RWPE1 (cell line): Measurements from ENCODE around the gene HS6ST1.

Experiments
- CTCF ChIA-PET: fragments of 350-600 bp; sonication (Branson Sonifier 250); formaldehyde crosslinking; extraction: SDS; loops from one replicate; lab custom pipeline; 2021; lab: Yijun Ruan, JAX
- POLR2A ChIA-PET: fragments of 400-600 bp; formaldehyde crosslinking; extraction: SDS; loops from one replicate; lab custom pipeline; 2020; ENCODE audit warnings: antibody characterized with exemption; ENCODE audit not compliant: low non-redundant PET; lab: Yijun Ruan, JAX
- DNase-seq: peaks from one replicate; pipeline ENCODE4 v3.0.0; 2012; ENCODE audit warnings: low spot score
- H3K27ac ChIP-seq: fragments of 450-650 bp; 2 replicates; pipeline ENCODE4 v1.5.1; 2017
- TF ChIP-seq, protein P1 (sequence below): fragments of 450-650 bp; conservative IDR thresholded peaks from 2 replicates; pipeline ENCODE4 v1.5.1; 2017; ENCODE audit warnings: low read depth, mild to moderate bottlenecking

Gene HS6ST1

GRCh38 chr2:128304330-128304714 is 14.3 kb downstream of the HS6ST1 start:
- no peak for DNase-seq
- ChIA-PET POLR2A (no interaction called here), CTCF (interaction anchor here (0.6 to 1.0 kb wide), 2 partner anchors 8 to 119 kb away, joined by 3 to 4 read pairs; no protein-coding TSS in a partner anchor)
- TF ChIP-seq, protein P1, sequence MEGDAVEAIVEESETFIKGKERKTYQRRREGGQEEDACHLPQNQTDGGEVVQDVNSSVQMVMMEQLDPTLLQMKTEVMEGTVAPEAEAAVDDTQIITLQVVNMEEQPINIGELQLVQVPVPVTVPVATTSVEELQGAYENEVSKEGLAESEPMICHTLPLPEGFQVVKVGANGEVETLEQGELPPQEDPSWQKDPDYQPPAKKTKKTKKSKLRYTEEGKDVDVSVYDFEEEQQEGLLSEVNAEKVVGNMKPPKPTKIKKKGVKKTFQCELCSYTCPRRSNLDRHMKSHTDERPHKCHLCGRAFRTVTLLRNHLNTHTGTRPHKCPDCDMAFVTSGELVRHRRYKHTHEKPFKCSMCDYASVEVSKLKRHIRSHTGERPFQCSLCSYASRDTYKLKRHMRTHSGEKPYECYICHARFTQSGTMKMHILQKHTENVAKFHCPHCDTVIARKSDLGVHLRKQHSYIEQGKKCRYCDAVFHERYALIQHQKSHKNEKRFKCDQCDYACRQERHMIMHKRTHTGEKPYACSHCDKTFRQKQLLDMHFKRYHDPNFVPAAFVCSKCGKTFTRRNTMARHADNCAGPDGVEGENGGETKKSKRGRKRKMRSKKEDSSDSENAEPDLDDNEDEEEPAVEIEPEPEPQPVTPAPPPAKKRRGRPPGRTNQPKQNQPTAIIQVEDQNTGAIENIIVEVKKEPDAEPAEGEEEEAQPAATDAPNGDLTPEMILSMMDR: no peak
- peak overlapping the region; percentile 98 for H3K27ac ChIP-seq

GRCh38 chr2:128303911-128304310 is 14.8 kb downstream of the HS6ST1 start:
- no peak for DNase-seq
- ChIA-PET POLR2A (no interaction called here), CTCF (interaction anchor here (1.0 kb wide), 1 partner anchor 119 kb away, joined by 4 read pairs; no protein-coding TSS in a partner anchor)
- peak overlapping the region; percentile 98 for H3K27ac ChIP-seq
- TF ChIP-seq, protein P1: no peak

DNA sequence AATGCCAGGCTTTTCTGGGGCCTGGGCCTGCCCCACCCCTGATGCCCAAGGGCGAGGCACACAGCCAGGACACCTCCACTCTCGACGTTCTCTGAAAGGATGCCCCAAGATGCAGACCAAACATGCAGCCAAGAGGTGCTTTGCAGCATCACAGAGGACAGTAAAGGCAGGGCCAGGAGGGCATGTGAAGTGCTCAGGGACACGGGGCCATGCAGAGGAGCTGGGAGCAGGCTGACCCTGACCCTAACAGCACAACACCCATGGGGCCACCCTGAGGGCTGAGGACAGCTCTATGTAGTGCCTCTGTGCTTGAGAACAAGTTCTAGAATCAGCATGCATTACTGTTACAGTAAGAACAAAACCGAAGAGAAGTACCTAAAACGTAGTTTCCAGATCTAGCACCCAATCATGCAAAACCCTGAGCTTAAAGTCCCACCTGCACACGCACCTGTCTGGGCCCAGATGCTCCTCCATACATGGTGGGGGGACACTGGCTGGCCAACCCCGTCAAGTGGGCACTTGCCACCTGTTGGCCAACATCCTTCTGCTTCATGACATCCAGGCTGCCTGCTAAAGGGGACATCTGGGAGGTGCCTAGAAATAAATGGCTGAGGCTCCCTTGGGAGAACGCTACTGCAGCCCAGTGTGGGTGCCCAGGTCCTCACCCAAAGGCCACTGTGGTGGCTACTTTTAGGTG is 15.4 kb downstream of the HS6ST1 start:
- ChIA-PET CTCF (interaction anchor here (0.6 to 1.0 kb wide), 2 partner anchors 118 to 785 kb away, joined by 3 to 4 read pairs; no protein-coding TSS in a partner anchor), POLR2A (no interaction called here)
- TF ChIP-seq, protein P1: no peak
- H3K27ac ChIP-seq: peak overlapping the region; percentile 98
- no peak for DNase-seq

DNA sequence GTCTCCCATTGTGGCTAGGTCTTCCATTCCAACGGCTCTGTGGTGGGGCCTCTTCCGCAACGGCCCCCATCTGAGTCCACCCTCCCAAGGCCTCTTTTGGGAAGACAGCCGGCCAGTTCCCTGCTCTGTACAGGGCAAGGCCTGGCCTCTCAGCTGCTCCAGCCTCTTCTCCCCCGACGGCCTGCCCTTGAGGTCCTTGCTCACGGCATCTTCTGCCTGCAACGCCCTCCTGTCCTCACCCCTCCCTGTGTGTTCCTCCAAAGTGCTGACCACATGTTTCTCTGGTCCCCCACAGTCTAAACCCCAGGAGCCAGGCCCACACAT is 16.0 kb downstream of the HS6ST1 start:
- DNase-seq: no peak
- peak overlapping the region; percentile 98 for H3K27ac ChIP-seq
- CTCF ChIA-PET: interaction anchor here (0.6 kb wide), 1 partner anchor 784 kb away, joined by 3 read pairs; no protein-coding TSS in a partner anchor
- TF ChIP-seq, protein P1: no peak
- POLR2A ChIA-PET: no interaction called here

DNA sequence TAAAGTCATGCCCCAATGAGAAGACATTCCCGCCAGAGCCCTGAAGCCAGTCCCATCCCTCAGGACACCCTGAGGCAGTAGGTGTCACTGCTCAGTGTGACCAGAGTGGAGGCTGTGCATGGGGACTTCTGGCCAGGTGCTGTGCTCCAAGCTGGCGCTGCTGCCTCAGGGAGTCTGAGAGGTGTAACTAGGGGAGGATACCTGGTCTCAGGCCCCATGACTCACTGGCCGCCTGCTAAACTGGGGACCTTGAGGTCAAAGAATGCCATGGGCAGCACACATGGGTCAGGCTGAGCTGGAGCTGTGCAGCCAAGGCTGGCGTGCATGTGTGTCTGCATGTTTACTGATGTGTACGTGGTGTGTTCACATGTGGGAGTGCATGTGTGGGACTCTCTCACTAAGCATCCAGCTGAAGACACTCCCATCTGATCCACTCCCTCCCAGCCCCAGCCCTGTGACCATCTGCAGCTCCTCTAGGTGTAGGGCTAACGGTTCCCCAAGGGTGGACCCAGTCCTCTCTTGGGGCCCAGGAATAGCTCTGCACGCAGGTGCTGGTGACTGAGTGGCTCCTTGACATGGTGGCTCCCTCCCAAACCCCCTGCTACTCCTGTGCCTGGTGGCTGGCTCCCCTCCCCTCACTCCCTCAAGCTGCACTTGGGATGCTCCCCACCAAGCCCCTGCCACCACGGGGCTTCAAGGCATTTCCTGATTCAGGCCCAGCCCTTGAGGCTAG is 16.5 kb downstream of the HS6ST1 start:
- DNase-seq: no peak
- peak overlapping the region; percentile 98 for H3K27ac ChIP-seq
- ChIA-PET CTCF (interaction anchor here (0.5 to 0.7 kb wide), 3 partner anchors 8 to 784 kb away, joined by 3 to 4 read pairs (median 3); no protein-coding TSS in a partner anchor), POLR2A (no interaction called here)
- TF ChIP-seq, protein P1: no peak

DNA sequence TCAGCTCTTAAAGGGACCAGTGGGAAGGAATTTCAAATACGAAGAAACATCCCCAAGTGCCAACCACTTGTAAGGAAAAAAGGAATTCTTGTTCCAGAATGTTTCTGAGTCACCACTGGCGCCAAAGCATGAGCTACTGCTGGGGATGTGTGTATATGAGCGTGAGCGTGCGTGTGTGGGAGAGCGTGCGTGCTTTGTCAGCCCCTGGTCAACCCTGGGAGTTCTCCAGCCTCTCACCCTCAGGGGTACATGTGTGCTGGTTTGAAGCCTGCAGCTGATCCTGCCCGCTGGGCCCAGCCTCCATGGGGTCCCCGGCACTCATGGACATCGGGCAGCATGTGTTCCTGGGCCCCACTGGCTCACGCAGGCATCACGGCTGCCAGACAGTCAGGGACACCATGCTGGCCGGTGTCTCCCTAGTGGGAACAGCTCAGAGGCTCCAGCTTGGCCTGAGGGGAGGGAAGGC is 17.1 kb downstream of the HS6ST1 start:
- ChIA-PET CTCF (interaction anchor here (0.5 to 1.1 kb wide), 3 partner anchors 7 to 46 kb away, joined by 3 to 4 read pairs (median 4); no protein-coding TSS in a partner anchor), POLR2A (interaction anchor here (0.6 kb wide), 1 partner anchor 1194 kb away, joined by 6 read pairs; the partner anchor contains the start of gene BIN1)
- DNase-seq: no peak
- H3K27ac ChIP-seq: peak overlapping the region; percentile 98
- TF ChIP-seq, protein P1: no peak
